T-helper 1 cell treated with Interleukin-12 subunit alpha and Interleukin-12 subunit beta and Interleukin-4 antibody, amounts not matched to agents 30 ng/mL and 1 ng/mL, for 36 hours (primary cell): ENCODE data around the gene LPAR3. TPM values are rescaled to one million over a fixed set of nuclear protein-coding genes. Genes with fewer than 3 reads are reported as not detected.
"Not testable (repeated sequence)": the region's sequence is repeated elsewhere in the genome, so short reads cannot be mapped to it uniquely, and the experiment has no call there.

Experiments used
- intact Hi-C: fragments of 100-400 bp; cut with micrococcal nuclease; formaldehyde crosslinking; loops from one replicate; pipeline ENCODE4 v1.15.1; 2024
- total RNA-seq: library from RNA; stranded (reverse); gene quantifications from 2 replicates; pipeline ENCODE4 v1.2.3, GENCODE V29; 2022

The LPAR3 gene
- 1.0 and 2.3 TPM in 2 replicates for total RNA-seq

GRCh38 chr1:84892705-84893618 lies at the start of gene LPAR3:
Gene LPAR3 (minus strand): TSS chr1:84893206. CDS start chr1:84866120, 27,086 bp downstream.
- intact Hi-C loops: loop anchor here (1.0 to 5.0 kb wide), 2 partner anchors 39 to 111 kb away; no protein-coding TSS in a partner anchor

GRCh38 chr1:84941843-84942242 lies 48.8 kb upstream of the LPAR3 start:
- intact Hi-C loops: no loop called here

GRCh38 chr1:84940481-84940880 lies 47.5 kb upstream of the LPAR3 start:
- intact Hi-C loops: no loop called here

- intact Hi-C loops: loop anchor here (10.0 kb wide), 2 partner anchors 945 to 1005 kb away; partner anchors contain the start of gene TTLL7
Observed at GRCh38 chr1:84939761-84940160, 46.8 kb upstream of the LPAR3 start.

- intact Hi-C loops: loop anchor here (10.0 kb wide), 2 partner anchors 944 to 1004 kb away; partner anchors contain the start of gene TTLL7
Observed at GRCh38 chr1:84939151-84939550, 46.1 kb upstream of the LPAR3 start.

GRCh38 chr1:84936116-84936810 lies 43.3 kb upstream of the LPAR3 start:
- intact Hi-C loops: loop anchor here (1.0 to 10.0 kb wide), 13 partner anchors 154 to 1031 kb away; partner anchors contain the start of genes CTBS, PRKACB, SSX2IP and TTLL7

GRCh38 chr1:84933011-84933611 lies 40.1 kb upstream of the LPAR3 start:
- intact Hi-C loops: loop anchor here (5.0 to 10.0 kb wide), 3 partner anchors 631 to 998 kb away; partner anchors contain the start of genes SAMD13 and TTLL7

- intact Hi-C loops: loop anchor here (5.0 to 10.0 kb wide), 3 partner anchors 629 to 996 kb away; partner anchors contain the start of genes SAMD13 and TTLL7
Observed at GRCh38 chr1:84930831-84931230, 37.8 kb upstream of the LPAR3 start.

GRCh38 chr1:84930329-84930728 lies 37.3 kb upstream of the LPAR3 start:
- intact Hi-C loops: loop anchor here (5.0 to 10.0 kb wide), 3 partner anchors 628 to 996 kb away; partner anchors contain the start of genes SAMD13 and TTLL7

- intact Hi-C loops: no loop called here
Observed at GRCh38 chr1:84929581-84929980, 36.6 kb upstream of the LPAR3 start.

- intact Hi-C loops: no loop called here
Observed at GRCh38 chr1:84928979-84929378, 36.0 kb upstream of the LPAR3 start.

GRCh38 chr1:84923317-84923716 lies 30.3 kb upstream of the LPAR3 start:
- intact Hi-C loops: no loop called here

GRCh38 chr1:84920159-84920558 lies 27.2 kb upstream of the LPAR3 start:
- intact Hi-C loops: no loop called here

GRCh38 chr1:84919461-84919970 lies 26.5 kb upstream of the LPAR3 start:
- intact Hi-C loops: no loop called here

GRCh38 chr1:84918726-84919336 lies 25.8 kb upstream of the LPAR3 start:
- intact Hi-C loops: no loop called here

- intact Hi-C loops: no loop called here
Observed at GRCh38 chr1:84916897-84917296, 23.9 kb upstream of the LPAR3 start.

- intact Hi-C loops: no loop called here
Observed at GRCh38 chr1:84913555-84913892, 20.5 kb upstream of the LPAR3 start.

- intact Hi-C loops: no loop called here
Observed at GRCh38 chr1:84912726-84913554, 19.9 kb upstream of the LPAR3 start.

GRCh38 chr1:84908746-84909464 lies 15.9 kb upstream of the LPAR3 start:
- intact Hi-C loops: not testable (repeated sequence)
